Epidermal melanocyte (primary cell): Measurements from ENCODE around the gene CASP8.

ENCODE experiments used
- DNase-seq: peaks from one replicate; pipeline ENCODE4 v3.0.0; 2011; ENCODE audit warnings: low spot score; ENCODE audit not compliant: insufficient read length

Gene CASP8

GRCh38 chr2:201329409-201329808 is 69.1 kb downstream of the CASP8 start:
- no peak for DNase-seq
